Frontal cortex (tissue), 4 donors: ENCODE results near the gene DUSP21. TPM values are rescaled to one million over a fixed set of nuclear protein-coding genes. Genes with fewer than 3 reads are reported as not detected.
"Not testable (repeated sequence)": the region's sequence is repeated elsewhere in the genome, so short reads cannot be mapped to it uniquely, and the experiment has no call there.

Experiments
- DNase-seq, 2 donors: peaks; one replicate each; pipeline ENCODE4 v3.0.0; 2012; ENCODE audit warnings: low spot score in 2 of 2
- FAIRE-seq: peaks from 2 replicates; lab custom pipeline; 2012; peaks lifted over from hg19 to GRCh38; lab: Jason Lieb, UNC
- total RNA-seq: library from RNA; depleted of rRNA; stranded (reverse); fragments of >200 nt; gene quantifications from one replicate; pipeline ENCODE4 v1.2.3, GENCODE V29; 2014
- donor health status: control.
- donor health status: control.
- donor health status: control.

The DUSP21 gene
- total RNA-seq, 1 donor from 2014 or later = not detected

- DNase-seq = peak in 1 of 2 donors; percentile 36
- no peak for FAIRE-seq
These were observed 30.8 kb downstream of the DUSP21 start for GRCh38 chrX:44874420-44875184.

- FAIRE-seq = peak; percentile 6
These were observed 31.3 kb downstream of the DUSP21 start for GRCh38 chrX:44875185-44875489.

GRCh38 chrX:44876086-44876485, 32.3 kb downstream of the DUSP21 start:
- DNase-seq (no peak), FAIRE-seq (no peak)

More at GRCh38 chrX:44875185-44875489, 31.3 kb downstream of the DUSP21 start:
- no peak for DNase-seq

GRCh38 chrX:44876767-44877166, 32.9 kb downstream of the DUSP21 start:
- DNase-seq (no peak), FAIRE-seq (no peak)

GRCh38 chrX:44878780-44879179, 35.0 kb downstream of the DUSP21 start:
- DNase-seq (no peak), FAIRE-seq (no peak)

- DNase-seq (no peak), FAIRE-seq (no peak)
These were observed 37.7 kb downstream of the DUSP21 start for GRCh38 chrX:44881549-44881948.

- no peak for DNase-seq
- no peak for FAIRE-seq
These were observed 38.8 kb downstream of the DUSP21 start for GRCh38 chrX:44882635-44883034.

GRCh38 chrX:44884944-44885343, 41.1 kb downstream of the DUSP21 start:
- DNase-seq (no peak), FAIRE-seq (no peak)

- FAIRE-seq (no peak), DNase-seq (no peak)
These were observed 46.0 kb downstream of the DUSP21 start for GRCh38 chrX:44889824-44890223.

GRCh38 chrX:44890247-44890646, 46.4 kb downstream of the DUSP21 start:
- DNase-seq (no peak), FAIRE-seq (no peak)

GRCh38 chrX:44890687-44891086, 46.9 kb downstream of the DUSP21 start:
- DNase-seq = not testable (repeated sequence)

GRCh38 chrX:44891642-44892041, 47.8 kb downstream of the DUSP21 start:
- FAIRE-seq (no peak), DNase-seq (no peak)

More at GRCh38 chrX:44890687-44891086, 46.9 kb downstream of the DUSP21 start:
- FAIRE-seq = not testable (repeated sequence)

Other genes with a start within 250 kb of the DUSP21 start
- gene KDM6A, start 29.2 kb downstream of the DUSP21 start, total RNA-seq = 27.7 TPM